ENCODE data around the gene CST9L. TPM values are rescaled to one million over a fixed set of nuclear protein-coding genes. Genes with fewer than 3 reads are reported as not detected.

The CST9L gene
- total and polyA plus RNA-seq, 2 donors (not counting 1 experiment from before 2014, with no cell fraction given) = not detected

- H2AFZ ChIP-seq (ENCODE audit: low read length) = no peak overlapping the region
- H3K27me3 ChIP-seq (ENCODE audit: control insufficient read depth, insufficient read depth, low read length) = peaks cover 27% of the 10 kb centered on the region
- H3K4me3 ChIP-seq (replicated peaks in 1 of 4; ENCODE audit: control extremely low read depth in 1 of 4, insufficient read depth in 1 of 4, low read depth in 3 of 4, low read length in 4 of 4) = no peak overlapping the region
- DNase-seq (ENCODE audit: low read depth in 2 of 2) = no peak
- no peaks in the 10 kb centered on the region for H3K79me2 ChIP-seq (ENCODE audit: control insufficient read depth, insufficient read depth, low read length)
- TF ChIP-seq CTCF (conservative IDR thresholded peaks at IDR 0.05 in 1 of 2, IDR thresholded peaks at IDR 0.05 in 1 of 2; ENCODE audit: low read depth in 1 of 2, low read length in 2 of 2) = no peak
- no peak for TF ChIP-seq EZH2 (IDR thresholded peaks at IDR 0.05; ENCODE audit: low read length, missing control alignments)
- no peaks in the 10 kb centered on the region for H3K9me3 ChIP-seq (ENCODE audit: control insufficient read depth, insufficient read depth, low read depth, low read length)
- no peak overlapping the region for H3K9ac ChIP-seq (ENCODE audit: insufficient read depth, low read length)
- no peak overlapping the region for H3K4me2 ChIP-seq (ENCODE audit: extremely low read depth, insufficient read depth, low read length)
- no peak overlapping the region for H3K27ac ChIP-seq (ENCODE audit: insufficient read depth, low read length)
- H4K20me1 ChIP-seq (ENCODE audit: control insufficient read depth, extremely low read depth, insufficient read depth, low read length) = no peaks in the 10 kb centered on the region
- no peaks in the 10 kb centered on the region for H3K36me3 ChIP-seq (ENCODE audit: control insufficient read depth, insufficient read depth, low read length)
- H3K4me1 ChIP-seq (ENCODE audit: control insufficient read depth, extremely low read depth, insufficient read depth, low read length) = no peaks in the 10 kb centered on the region
These were observed 44.1 kb upstream of the CST9L start for GRCh38 chr20:23612396-23612795.

- no peak for DNase-seq (ENCODE audit: low read depth in 2 of 2)
- Histone ChIP-seq H3K4me3 (replicated peaks in 1 of 4; ENCODE audit: control extremely low read depth in 1 of 4, insufficient read depth in 1 of 4, low read depth in 3 of 4, low read length in 4 of 4) (no peak overlapping the region), H3K79me2 (ENCODE audit: control insufficient read depth, insufficient read depth, low read length) (no peaks in the 10 kb centered on the region)
These were observed 41.3 kb upstream of the CST9L start for GRCh38 chr20:23609486-23610109.

GRCh38 chr20:23608251-23608846 lies 40.1 kb upstream of the CST9L start:
- Histone ChIP-seq H3K27ac (ENCODE audit: insufficient read depth, low read length) (no peak overlapping the region), H3K9ac (ENCODE audit: insufficient read depth, low read length) (no peak overlapping the region), H3K36me3 (ENCODE audit: control insufficient read depth, insufficient read depth, low read length) (no peaks in the 10 kb centered on the region), H3K27me3 (ENCODE audit: control insufficient read depth, insufficient read depth, low read length) (peaks cover 20% of the 10 kb centered on the region), H4K20me1 (ENCODE audit: control insufficient read depth, extremely low read depth, insufficient read depth, low read length) (no peaks in the 10 kb centered on the region), H3K4me1 (ENCODE audit: control insufficient read depth, extremely low read depth, insufficient read depth, low read length) (no peaks in the 10 kb centered on the region), H2AFZ (ENCODE audit: low read length) (no peak overlapping the region), H3K9me3 (ENCODE audit: control insufficient read depth, insufficient read depth, low read depth, low read length) (no peaks in the 10 kb centered on the region), H3K79me2 (ENCODE audit: control insufficient read depth, insufficient read depth, low read length) (no peaks in the 10 kb centered on the region), H3K4me3 (replicated peaks in 1 of 4; ENCODE audit: control extremely low read depth in 1 of 4, insufficient read depth in 1 of 4, low read depth in 3 of 4, low read length in 4 of 4) (no peak overlapping the region), H3K4me2 (ENCODE audit: extremely low read depth, insufficient read depth, low read length) (no peak overlapping the region)
- DNase-seq (ENCODE audit: low read depth in 2 of 2) = no peak
- no peak for TF ChIP-seq CTCF (conservative IDR thresholded peaks at IDR 0.05 in 1 of 2, IDR thresholded peaks at IDR 0.05 in 1 of 2; ENCODE audit: low read depth in 1 of 2, low read length in 2 of 2)
- no peak for TF ChIP-seq EZH2 (IDR thresholded peaks at IDR 0.05; ENCODE audit: low read length, missing control alignments)

More at GRCh38 chr20:23609486-23610109, 41.3 kb upstream of the CST9L start:
- Histone ChIP-seq H3K36me3 (ENCODE audit: control insufficient read depth, insufficient read depth, low read length) (no peaks in the 10 kb centered on the region), H4K20me1 (ENCODE audit: control insufficient read depth, extremely low read depth, insufficient read depth, low read length) (no peaks in the 10 kb centered on the region), H3K4me1 (ENCODE audit: control insufficient read depth, extremely low read depth, insufficient read depth, low read length) (no peaks in the 10 kb centered on the region), H3K4me2 (ENCODE audit: extremely low read depth, insufficient read depth, low read length) (no peak overlapping the region), H3K9me3 (ENCODE audit: control insufficient read depth, insufficient read depth, low read depth, low read length) (no peaks in the 10 kb centered on the region), H2AFZ (ENCODE audit: low read length) (no peak overlapping the region), H3K27ac (ENCODE audit: insufficient read depth, low read length) (no peak overlapping the region), H3K27me3 (ENCODE audit: control insufficient read depth, insufficient read depth, low read length) (peaks cover 27% of the 10 kb centered on the region), H3K9ac (ENCODE audit: insufficient read depth, low read length) (no peak overlapping the region)
- no peak for TF ChIP-seq CTCF (conservative IDR thresholded peaks at IDR 0.05 in 1 of 2, IDR thresholded peaks at IDR 0.05 in 1 of 2; ENCODE audit: low read depth in 1 of 2, low read length in 2 of 2)
- TF ChIP-seq EZH2 (IDR thresholded peaks at IDR 0.05; ENCODE audit: low read length, missing control alignments) = no peak
